ENCODE measurements around the gene ZSWIM3.

DNA sequence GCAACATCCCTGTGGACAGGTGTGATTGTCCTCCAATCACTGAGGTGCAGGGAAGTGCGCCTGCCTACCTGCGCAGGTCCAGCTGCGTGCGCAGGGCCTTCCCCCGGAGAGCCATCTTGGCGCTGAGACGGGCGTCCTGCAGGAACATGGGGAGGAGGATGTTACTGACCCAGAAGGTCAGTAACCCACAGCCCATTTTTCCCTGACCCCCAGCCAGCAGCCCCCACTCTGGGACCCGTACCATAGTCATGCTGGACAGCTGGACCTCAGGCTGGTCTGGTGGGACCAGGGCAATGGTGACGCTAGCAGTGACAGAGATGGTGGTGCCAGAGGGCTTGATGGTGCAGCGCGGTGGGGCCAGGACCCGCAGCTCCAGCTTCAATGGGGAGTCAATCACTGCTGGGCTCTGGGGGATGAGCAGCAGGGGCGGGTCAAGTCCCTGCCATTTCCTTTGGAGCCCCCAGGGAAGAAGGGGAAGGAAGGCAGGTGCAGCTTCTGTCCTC is 44.8 kb downstream of the ZSWIM3 start:
- TF ChIP-seq CTCF (IDR thresholded peaks at IDR 0.05) (no peak), POLR2A (IDR thresholded peaks at IDR 0.05) (no peak)
